ENCODE measurements around the gene CXXC5. TPM values are rescaled to one million over a fixed set of nuclear protein-coding genes. Genes with fewer than 3 reads are reported as not detected.
A peak's percentile ranks its signal among the peaks of the same experiment; 100 is the strongest.

CXXC5 gene
- total RNA-seq, 1 experiment from 2014 or later: 85.0 TPM

- DNase-seq (ENCODE audit: low read depth, low spot score) (no peak), ATAC-seq (no peak)
- ChIA-PET POLR2A (interaction anchor here (0.5 to 0.6 kb wide), 2 partner anchors 46 to 51 kb away, joined by 3 read pairs; no protein-coding TSS in a partner anchor), CTCF (interaction anchor here (0.8 to 1.0 kb wide), 2 partner anchors 13 to 21 kb away, joined by 3 read pairs; no protein-coding TSS in a partner anchor)
- no TSS peak for BruUV-seq (replicated peaks)
- H3K36me3 ChIP-seq (ENCODE audit: control insufficient read depth, insufficient read depth, low read length): no peaks in the 10 kb centered on the region; the same call in 1 of the 2 replicates
- H3K9me3 ChIP-seq (ENCODE audit: control insufficient read depth, insufficient read depth, low read depth, low read length): no peaks in the 10 kb centered on the region
- no peaks in the 10 kb centered on the region for H3K27me3 ChIP-seq (ENCODE audit: control insufficient read depth, insufficient read depth, low read length)
- intact Hi-C loops (cut with micrococcal nuclease; ENCODE audit: unreplicated experiment): loop anchor here (5.0 kb wide), 1 partner anchor 38 kb away; no protein-coding TSS in a partner anchor
- H3K4me3 ChIP-seq (ENCODE audit: low read depth in 2 of 2, low read length in 2 of 2): peak overlapping the region in 1 of 2 experiments; percentile 15; a peak in 2 of 4 replicates
- peak overlapping the region; percentile 82 for H3K27ac ChIP-seq (ENCODE audit: low read length)
- in situ Hi-C loops (cut with HindIII; ENCODE audit: low pct_unique_long_range_greater_than_20kb, low sequenced_read_pairs): no loop called here
- H3K4me1 ChIP-seq (ENCODE audit: control insufficient read depth, insufficient read depth, low read length): peaks cover 73% of the 10 kb centered on the region
- TF ChIP-seq TCF7L2 (IDR thresholded peaks at IDR 0.05; ENCODE audit: low read depth, low read length): no peak
- TF ChIP-seq REST (IDR thresholded peaks at IDR 0.05; ENCODE audit: insufficient read depth in 1 of 2, low read depth in 2 of 2, low read length in 1 of 2): no peak
- TF ChIP-seq CTCF (IDR thresholded peaks at IDR 0.05): no peak
- no peak for TF ChIP-seq SIN3A (IDR thresholded peaks at IDR 0.05; ENCODE audit: borderline replicate concordance, insufficient read depth, low read depth, low read length)
- no peak for TF ChIP-seq POLR2AphosphoS5 (IDR thresholded peaks at IDR 0.05; ENCODE audit: low read depth, low read length)
These were observed 6.3 kb downstream of the CXXC5 start for GRCh38 chr5:139654464-139654863.

GRCh38 chr5:139654871-139655491 is 6.8 kb downstream of the CXXC5 start:
- DNase-seq (ENCODE audit: low read depth, low spot score): no peak
- ChIA-PET CTCF (interaction anchor here (0.8 to 1.0 kb wide), 2 partner anchors 12 to 21 kb away, joined by 3 read pairs; no protein-coding TSS in a partner anchor), POLR2A (interaction anchor here (0.5 to 0.9 kb wide), 4 partner anchors 19 to 318 kb away, joined by 3 to 17 read pairs (median 4); no protein-coding TSS in a partner anchor)
- H3K36me3 ChIP-seq (ENCODE audit: control insufficient read depth, insufficient read depth, low read length): no peaks in the 10 kb centered on the region
- H3K4me1 ChIP-seq (ENCODE audit: control insufficient read depth, insufficient read depth, low read length): peaks cover 76% of the 10 kb centered on the region
- BruUV-seq (replicated peaks): no TSS peak
- intact Hi-C loops (cut with micrococcal nuclease; ENCODE audit: unreplicated experiment): loop anchor here (5.0 kb wide), 1 partner anchor 37 kb away; no protein-coding TSS in a partner anchor
- TF ChIP-seq REST (IDR thresholded peaks at IDR 0.05; ENCODE audit: insufficient read depth in 1 of 2, low read depth in 2 of 2, low read length in 1 of 2) (no peak), TCF7L2 (IDR thresholded peaks at IDR 0.05; ENCODE audit: low read depth, low read length) (no peak), POLR2AphosphoS5 (IDR thresholded peaks at IDR 0.05; ENCODE audit: low read depth, low read length) (no peak), SIN3A (IDR thresholded peaks at IDR 0.05; ENCODE audit: borderline replicate concordance, insufficient read depth, low read depth, low read length) (no peak), CTCF (IDR thresholded peaks at IDR 0.05) (no peak)
- H3K27ac ChIP-seq (ENCODE audit: low read length): peak overlapping the region; percentile 82
- in situ Hi-C loops (cut with HindIII; ENCODE audit: low pct_unique_long_range_greater_than_20kb, low sequenced_read_pairs): no loop called here
- H3K27me3 ChIP-seq (ENCODE audit: control insufficient read depth, insufficient read depth, low read length): no peaks in the 10 kb centered on the region
- peak; percentile 1; the same call in 1 of the 2 replicates for ATAC-seq
- no peaks in the 10 kb centered on the region for H3K9me3 ChIP-seq (ENCODE audit: control insufficient read depth, insufficient read depth, low read depth, low read length)
- H3K4me3 ChIP-seq (ENCODE audit: low read depth in 2 of 2, low read length in 2 of 2): peak overlapping the region in 1 of 2 experiments; percentile 23; a peak in 2 of 4 replicates

Measured in Panc1 (cell line).